ENCODE data around the gene TNFSF8.

Gene TNFSF8

GRCh38 chr9:114902786-114903524, 27.4 kb downstream of the TNFSF8 start:
- no peak for FAIRE-seq

GRCh38 chr9:114900942-114901802, 29.2 kb downstream of the TNFSF8 start:
- no peak for FAIRE-seq

DNA sequence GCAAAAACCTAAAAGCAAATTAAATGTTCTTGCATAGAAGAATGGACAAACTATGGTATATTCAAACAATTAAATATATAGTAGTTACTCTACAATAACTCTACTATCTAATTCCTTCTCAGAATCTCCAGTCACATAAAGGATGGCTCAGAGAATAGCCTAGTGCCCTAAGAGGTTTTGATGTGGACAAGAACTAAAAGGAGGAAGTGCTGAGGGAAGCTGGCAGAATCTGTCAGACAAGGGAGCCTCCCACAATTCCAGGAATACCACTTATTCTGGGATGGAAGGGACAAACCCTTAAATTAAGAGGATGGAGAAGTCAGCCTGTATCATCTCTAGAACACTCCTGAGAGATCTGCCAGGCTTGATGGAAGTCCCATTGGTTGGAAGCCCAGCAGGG, 30.4 kb downstream of the TNFSF8 start:
- no peak for FAIRE-seq

- no peak for FAIRE-seq
Measured at GRCh38 chr9:114899461-114899860, 30.9 kb downstream of the TNFSF8 start.

DNA sequence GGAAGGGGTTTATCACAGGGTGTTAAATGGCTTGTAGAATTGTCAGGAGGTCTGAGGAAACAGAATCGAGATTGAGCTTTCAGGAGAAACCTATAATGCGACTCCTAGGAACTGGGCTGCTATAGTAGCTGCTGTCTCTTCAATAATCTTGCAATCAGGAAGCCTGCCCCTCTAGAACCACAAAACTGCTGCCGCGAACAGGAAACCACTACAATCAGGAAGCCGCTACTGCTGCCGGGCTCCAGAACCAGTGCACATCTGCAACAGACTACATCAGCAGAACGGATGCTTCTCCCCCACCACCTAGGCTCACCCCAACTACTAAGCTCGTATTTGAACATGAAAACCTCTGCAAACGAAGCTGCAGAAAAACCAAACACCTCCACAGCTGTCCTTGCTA, 31.6 kb downstream of the TNFSF8 start:
- FAIRE-seq = no peak

GRCh38 chr9:114897196-114897595, 33.2 kb downstream of the TNFSF8 start:
- FAIRE-seq = no peak

GRCh38 chr9:114896344-114896743, 34.0 kb downstream of the TNFSF8 start:
- FAIRE-seq = no peak

- FAIRE-seq = no peak
Measured at GRCh38 chr9:114895521-114895991, 34.8 kb downstream of the TNFSF8 start.

DNA sequence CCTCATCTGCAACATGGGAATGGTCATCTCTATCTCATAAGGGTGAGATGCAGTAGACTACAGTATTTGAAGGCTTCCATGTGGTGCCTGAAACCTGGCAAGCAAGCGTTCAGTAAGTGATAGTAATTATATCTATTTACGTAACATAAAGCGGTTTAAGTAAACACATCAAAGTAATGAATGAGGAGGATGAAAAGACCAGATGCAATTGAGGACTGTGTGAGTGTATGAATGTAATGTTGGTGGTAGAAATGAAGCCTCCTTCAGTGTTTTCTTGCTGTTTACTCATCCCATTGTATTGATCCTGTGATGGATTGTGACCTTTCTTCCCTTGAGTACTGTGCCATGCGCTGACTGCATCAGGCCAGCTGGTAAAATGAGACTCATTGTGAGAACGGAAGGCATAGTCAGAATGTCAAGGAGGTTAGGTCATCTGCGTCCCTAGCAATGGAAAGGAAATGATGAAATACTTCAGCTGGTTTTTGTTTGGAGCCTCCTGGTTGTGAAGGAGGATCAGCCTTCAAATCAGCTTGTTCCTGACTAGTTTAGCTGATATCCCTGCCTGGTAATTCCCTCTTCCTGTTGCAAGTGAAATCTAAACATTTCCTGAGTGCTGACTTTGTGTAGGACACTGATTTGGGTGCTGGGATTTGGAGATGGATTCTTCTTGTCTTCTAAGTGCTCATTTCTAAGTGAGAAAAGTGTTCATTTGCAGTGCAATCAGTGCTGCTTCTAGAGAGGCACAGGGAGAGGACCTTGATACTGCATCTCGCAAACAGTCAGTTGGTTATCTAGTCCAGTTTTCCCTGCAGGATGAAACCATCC, 35.6 kb downstream of the TNFSF8 start:
- FAIRE-seq = no peak

DNA sequence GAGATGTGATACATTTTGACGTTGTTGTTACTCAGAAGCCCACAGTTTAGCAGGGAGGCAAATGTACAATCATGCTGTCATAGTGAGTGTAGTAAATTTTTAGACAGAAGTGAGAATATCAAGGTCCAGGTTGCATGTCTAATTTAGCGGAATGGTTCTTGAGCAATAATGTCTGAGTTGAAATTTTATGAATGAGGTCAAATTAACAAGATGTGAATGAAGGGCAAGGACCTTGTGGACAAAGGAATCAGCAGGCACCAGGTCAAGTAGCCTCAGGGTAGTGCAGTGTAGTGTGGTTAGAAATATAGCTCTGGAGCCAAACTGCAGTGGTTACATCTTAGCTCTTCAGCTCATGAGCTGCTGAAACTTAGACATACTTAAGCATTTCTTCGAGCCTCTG, 36.2 kb downstream of the TNFSF8 start:
- FAIRE-seq = no peak

- no peak for FAIRE-seq
Measured at GRCh38 chr9:114893221-114894010, 37.0 kb downstream of the TNFSF8 start.

GRCh38 chr9:114889802-114890224, 40.6 kb downstream of the TNFSF8 start:
- FAIRE-seq = no peak

DNA sequence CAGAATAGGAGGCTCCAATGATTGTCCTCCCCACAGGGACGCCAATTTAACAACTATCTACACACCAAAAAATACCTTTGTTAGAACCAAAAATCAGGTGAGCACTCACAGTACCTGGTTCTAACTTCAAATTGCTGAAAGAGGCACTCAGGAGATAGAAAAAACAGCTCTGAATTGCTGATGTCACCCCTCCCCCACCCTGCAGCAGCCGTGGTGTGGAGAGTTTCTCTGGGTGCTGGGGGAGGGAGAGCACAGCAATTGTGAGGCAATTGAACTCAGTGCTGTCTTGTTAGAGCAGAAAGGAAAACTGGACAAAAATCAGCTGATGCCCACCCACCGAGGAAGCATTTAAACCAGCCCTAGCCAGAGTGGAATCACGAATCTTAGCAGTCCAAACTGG, 41.8 kb downstream of the TNFSF8 start:
- FAIRE-seq = no peak

GRCh38 chr9:114887963-114888362, 42.4 kb downstream of the TNFSF8 start:
- no peak for FAIRE-seq

GRCh38 chr9:114884787-114885452, 45.5 kb downstream of the TNFSF8 start:
- FAIRE-seq = peak; percentile 14

DNA sequence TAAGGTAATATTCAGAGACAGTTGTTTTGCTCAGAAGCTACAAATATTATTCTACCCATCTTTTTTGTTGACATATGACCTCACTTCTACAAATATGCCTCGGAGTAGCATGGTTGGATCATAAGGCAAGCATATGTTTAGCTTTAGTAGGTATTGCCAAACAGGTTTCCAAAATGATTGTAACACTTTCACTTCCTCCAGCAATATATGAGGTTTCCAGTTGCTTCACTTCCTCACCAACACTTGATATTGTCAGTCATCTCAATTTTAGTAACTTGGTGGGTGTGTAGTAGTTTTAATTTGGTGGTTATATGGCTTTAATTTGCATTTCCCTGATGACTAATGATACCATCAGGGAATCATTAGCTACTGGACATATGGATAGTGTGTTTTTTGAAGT, 46.7 kb downstream of the TNFSF8 start:
- no peak for FAIRE-seq

DNA sequence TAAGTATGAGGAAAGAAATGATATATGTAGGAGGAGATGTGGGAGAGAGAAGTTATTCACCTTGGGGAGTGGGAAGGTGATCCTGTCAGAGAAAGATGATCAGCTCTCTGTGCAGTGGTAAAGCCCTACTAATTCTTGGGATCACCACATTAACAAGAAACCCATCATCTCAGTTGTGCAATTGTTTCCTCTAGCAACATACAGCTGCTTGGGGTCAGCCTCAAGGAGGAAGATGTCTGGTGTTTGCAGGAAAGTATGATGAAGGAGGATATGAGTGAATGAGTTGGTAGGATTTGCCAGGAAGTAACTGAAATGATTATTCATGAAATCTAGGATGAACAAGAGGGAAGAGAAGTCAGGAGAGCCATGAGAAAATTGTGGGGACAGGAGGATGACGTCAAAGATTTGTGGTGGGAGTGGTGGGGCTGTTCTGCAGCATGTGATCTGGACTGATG, 50.1 kb downstream of the TNFSF8 start:
- FAIRE-seq = no peak

DNA sequence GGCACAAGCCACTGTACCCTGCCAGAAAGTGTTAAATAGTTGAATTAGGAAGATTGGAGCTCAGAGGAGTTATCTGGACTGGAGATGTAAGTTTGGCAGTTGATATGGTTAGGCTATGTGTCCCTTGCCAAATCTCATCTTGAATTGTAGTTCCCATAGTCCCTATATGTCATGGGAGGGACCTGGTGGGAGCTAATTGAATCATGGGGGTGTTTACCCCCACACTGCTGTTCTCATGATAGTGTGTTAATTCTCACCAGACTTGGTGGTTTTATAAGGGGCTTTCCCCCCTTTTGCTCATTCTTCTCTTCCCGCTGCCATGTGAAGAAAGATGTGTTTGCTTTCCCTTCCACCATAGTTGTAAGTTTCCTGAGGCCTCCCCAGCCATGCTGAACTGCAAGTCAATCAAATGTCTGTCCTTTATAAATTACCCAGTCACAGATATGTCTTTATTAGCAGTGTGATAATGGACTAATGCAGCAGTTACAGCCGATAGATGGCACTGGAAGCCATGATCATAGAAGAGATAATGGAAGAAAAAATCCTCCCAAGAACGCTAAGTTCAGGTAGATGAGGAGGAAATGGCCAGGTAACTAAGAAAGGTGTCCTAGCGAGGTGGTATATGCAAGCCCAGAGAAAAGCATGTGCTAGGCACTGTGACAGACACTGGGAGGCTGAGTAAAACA, 51.4 kb downstream of the TNFSF8 start:
- FAIRE-seq = no peak

GRCh38 chr9:114869845-114870244, 60.5 kb downstream of the TNFSF8 start:
- FAIRE-seq = no peak

DNA sequence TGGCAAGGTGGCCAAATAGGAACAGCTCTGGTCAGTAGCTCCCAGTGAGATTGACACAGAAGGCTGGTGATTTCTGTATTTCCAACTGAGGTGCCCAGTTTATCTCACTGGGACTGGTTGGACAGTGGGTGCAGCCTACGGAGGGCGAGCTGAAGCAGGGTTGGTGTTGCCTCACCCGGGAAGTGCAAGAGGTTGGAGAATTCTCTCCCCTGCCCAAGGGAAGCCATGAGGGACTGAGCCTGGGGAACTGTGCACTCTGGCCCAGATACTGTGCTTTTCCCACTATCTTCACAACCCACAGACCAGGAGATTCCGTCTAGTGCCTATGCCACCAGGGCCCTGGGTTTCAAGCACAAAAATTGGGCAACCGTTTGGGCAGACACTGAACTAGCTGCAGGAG, 61.0 kb downstream of the TNFSF8 start:
- FAIRE-seq = no peak

GRCh38 chr9:114867327-114867726, 63.1 kb downstream of the TNFSF8 start:
- FAIRE-seq = no peak

Data from colon (tissue), 2 donors.